ES-I3 (cell line): ENCODE results near the gene LGSN.
"Not testable (repeated sequence)": the region's sequence is repeated elsewhere in the genome, so short reads cannot be mapped to it uniquely, and the experiment has no call there.

ENCODE experiments used
- H3K36me3 ChIP-seq: 2 replicates; pipeline ENCODE4 v1.6.1; 2013; ENCODE audit warnings: mild to moderate bottlenecking, low read length, control low read depth, moderate library complexity; ENCODE audit not compliant: insufficient read depth
- H3K4me1 ChIP-seq: 2 replicates; pipeline ENCODE4 v1.6.1; 2013; ENCODE audit warnings: mild to moderate bottlenecking, control low read depth, low read length; ENCODE audit not compliant: insufficient read depth
- H3K9ac ChIP-seq: 2 replicates; pipeline ENCODE4 v1.6.1; 2013; ENCODE audit warnings: low read depth, mild to moderate bottlenecking, low read length, moderate library complexity
- H3K9me3 ChIP-seq: 2 replicates; pipeline ENCODE4 v1.6.1; 2013; ENCODE audit warnings: mild to moderate bottlenecking, low read length, moderate library complexity; ENCODE audit not compliant: control insufficient read depth, insufficient read depth

Gene LGSN

GRCh38 chr6:63245420-63245819 lies 74.4 kb downstream of the LGSN start:
- Histone ChIP-seq H3K4me1 (no peaks in the 10 kb centered on the region), H3K9ac (no peak overlapping the region), H3K36me3 (no peaks in the 10 kb centered on the region), H3K9me3 (no peaks in the 10 kb centered on the region)

GRCh38 chr6:63236398-63236817 lies 83.4 kb downstream of the LGSN start:
- Histone ChIP-seq H3K9me3 (no peaks in the 10 kb centered on the region), H3K4me1 (peaks cover 13% of the 10 kb centered on the region; the same call in 1 of the 2 replicates), H3K9ac (no peak overlapping the region), H3K36me3 (no peaks in the 10 kb centered on the region)

GRCh38 chr6:63230511-63230910 lies 89.3 kb downstream of the LGSN start:
- H3K36me3 ChIP-seq, H3K4me1 ChIP-seq, H3K9ac ChIP-seq, H3K9me3 ChIP-seq: not testable (repeated sequence)

GRCh38 chr6:63230027-63230426 lies 89.8 kb downstream of the LGSN start:
- not testable (repeated sequence) for H3K4me1 ChIP-seq, H3K9me3 ChIP-seq, H3K36me3 ChIP-seq, H3K9ac ChIP-seq

GRCh38 chr6:63227928-63228894 lies 91.6 kb downstream of the LGSN start:
- H3K4me1 ChIP-seq, result not testable (repeated sequence)

GRCh38 chr6:63225987-63226386 lies 93.8 kb downstream of the LGSN start:
- not testable (repeated sequence) for H3K9ac ChIP-seq, H3K9me3 ChIP-seq, H3K36me3 ChIP-seq, H3K4me1 ChIP-seq

More at GRCh38 chr6:63227928-63228894, 91.6 kb downstream of the LGSN start:
- not testable (repeated sequence) for H3K9ac ChIP-seq, H3K9me3 ChIP-seq, H3K36me3 ChIP-seq
